Measurements from ENCODE around the gene MBP.

MBP gene
- 14.5 to 384 (median 209) reads per million in 18 experiments for total RNA-seq

DNA sequence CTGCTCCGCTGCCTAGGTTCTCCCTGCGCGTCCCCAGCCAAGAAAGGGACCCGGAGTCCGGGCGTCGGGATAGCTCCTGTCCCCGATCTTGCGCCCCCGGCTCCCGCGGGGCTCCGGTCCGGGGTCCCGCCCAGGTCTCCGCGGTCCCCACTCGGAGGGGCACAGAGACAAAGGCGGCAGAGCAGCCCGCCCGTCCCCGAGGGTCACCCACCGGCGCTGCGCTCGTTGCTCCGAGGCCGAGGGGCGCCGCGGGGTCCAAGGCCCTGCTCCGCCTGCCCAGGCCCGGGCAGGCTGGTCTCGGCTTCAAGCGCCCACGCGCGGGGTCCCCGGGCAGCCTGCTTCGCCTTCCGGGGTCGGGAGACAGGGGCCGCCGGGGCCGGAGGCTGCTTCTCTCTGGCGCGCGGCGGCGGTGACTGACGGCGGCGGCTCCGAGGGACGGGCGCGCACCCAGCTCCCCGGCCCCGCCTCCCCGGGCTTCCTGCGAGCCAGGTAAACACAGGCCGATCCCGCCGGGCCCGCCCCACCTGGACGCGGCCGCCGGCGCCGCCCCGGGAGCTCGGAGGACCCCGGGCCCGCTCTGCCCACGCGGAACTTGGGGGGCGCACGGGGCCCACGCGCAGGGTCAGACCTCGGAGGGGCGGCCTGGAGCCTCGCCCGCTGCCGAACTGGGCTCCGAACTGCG, at the start of gene MBP:
Gene MBP (minus strand): TSS at position 415 of the 682 bp plus-strand sequence. CDS start 27,522 bp downstream, outside the sequence.
- peak; percentile 28 to 59 for DNase-seq

DNA sequence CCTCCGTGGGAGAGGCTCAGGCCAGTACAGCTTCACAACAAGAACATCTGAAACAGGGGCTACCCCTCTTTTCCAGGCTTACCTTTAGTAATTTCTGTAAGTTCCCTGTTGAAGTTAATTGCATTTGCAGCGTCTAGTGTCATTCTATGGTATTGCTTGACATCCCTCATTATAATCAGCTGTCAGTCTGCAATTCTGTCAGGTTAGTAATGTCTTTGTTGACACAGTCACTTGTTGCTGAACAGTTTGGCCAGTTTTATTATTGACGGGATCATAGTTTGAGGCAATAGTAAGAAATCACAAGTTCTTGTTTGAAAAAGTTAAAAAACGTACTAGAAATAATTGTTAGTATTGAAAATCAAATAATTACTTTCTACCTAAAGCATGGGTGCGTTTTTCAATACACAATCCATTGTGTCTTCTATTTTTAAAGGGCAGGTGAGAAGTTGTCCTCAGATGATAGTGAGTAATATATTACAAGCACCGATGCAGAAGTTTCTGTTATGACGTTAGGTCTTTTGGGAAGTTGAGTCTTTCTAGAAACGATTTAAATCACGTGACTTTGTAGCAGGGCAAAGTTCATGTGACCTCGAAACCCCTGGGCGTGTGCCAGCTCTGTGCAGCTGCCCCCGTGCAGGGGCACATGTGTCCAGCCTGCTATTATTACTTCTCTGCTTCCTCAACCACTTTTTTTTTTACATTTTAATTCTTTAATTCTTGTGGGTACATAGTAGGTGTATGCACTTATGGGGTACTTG, 49.5 kb upstream of the MBP start:
- peak; percentile 42 to 43 for DNase-seq

DNA sequence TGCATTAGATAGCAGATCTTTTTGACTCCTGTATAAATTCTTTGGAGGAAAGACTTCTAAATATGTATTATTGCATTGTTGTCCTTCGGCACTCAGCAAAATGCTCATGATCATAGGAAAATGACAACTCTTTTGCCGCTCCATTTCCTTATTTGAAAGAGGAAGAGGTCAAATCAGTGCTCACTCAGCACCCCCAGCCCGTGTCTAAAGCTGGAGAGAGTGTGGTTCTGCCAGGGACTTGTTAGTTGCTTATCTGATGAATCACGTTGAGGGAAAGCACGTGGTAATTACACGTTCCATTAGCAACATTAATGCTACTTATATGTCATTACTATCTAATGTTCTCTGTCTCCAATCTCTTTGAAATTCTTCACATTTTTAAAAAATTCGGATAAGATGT, 46.0 kb upstream of the MBP start:
- DNase-seq: peak; percentile 85 to 90

GRCh38 chr18:77177009-77177408, 44.4 kb upstream of the MBP start:
- DNase-seq: peak in 1 of 2 donors; percentile 4

DNA sequence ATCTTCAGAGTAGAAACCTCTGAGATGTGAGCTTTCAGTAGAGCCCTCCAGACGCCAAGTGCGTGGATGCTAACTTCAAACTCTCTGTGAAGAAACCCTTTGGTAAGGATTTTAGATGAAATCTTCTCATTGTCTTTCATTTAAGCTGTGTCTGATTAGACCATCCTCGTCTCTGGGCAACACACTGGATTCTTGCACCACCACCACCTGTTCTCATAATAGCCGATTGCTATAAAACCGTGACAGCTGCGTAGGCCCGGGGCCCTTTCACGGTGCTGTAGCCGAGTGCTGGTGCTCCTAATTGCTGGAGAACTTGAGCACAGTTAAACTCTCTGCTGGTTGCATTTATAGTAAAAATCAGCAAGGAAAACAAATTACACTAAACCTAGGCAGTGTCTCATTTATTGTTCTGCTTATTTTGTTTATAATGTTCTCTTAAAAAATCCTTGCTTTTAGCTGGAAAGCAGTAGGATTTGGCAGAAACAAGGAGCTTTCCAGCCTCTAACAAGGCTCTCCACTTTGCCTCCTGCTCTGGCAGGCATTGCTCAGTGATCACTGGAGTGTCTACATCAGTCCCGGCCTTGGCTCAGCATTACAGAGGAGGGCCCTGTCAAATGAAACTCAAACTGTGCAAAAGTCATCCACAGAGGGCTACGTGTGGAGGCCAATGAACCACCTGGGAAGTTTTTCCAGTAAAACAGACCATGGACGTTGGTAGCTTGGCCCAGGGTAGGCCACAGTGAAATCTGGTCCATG, 40.9 kb upstream of the MBP start:
- DNase-seq: no peak

GRCh38 chr18:77170890-77171410, 38.4 kb upstream of the MBP start:
- DNase-seq: no peak

- no peak for DNase-seq
These were observed 36.3 kb upstream of the MBP start for GRCh38 chr18:77168811-77169311.

- no peak for DNase-seq
These were observed 34.7 kb upstream of the MBP start for GRCh38 chr18:77167251-77167650.

GRCh38 chr18:77166523-77166922, 33.9 kb upstream of the MBP start:
- no peak for DNase-seq

GRCh38 chr18:77165503-77166188, 33.1 kb upstream of the MBP start:
- DNase-seq: no peak

DNA sequence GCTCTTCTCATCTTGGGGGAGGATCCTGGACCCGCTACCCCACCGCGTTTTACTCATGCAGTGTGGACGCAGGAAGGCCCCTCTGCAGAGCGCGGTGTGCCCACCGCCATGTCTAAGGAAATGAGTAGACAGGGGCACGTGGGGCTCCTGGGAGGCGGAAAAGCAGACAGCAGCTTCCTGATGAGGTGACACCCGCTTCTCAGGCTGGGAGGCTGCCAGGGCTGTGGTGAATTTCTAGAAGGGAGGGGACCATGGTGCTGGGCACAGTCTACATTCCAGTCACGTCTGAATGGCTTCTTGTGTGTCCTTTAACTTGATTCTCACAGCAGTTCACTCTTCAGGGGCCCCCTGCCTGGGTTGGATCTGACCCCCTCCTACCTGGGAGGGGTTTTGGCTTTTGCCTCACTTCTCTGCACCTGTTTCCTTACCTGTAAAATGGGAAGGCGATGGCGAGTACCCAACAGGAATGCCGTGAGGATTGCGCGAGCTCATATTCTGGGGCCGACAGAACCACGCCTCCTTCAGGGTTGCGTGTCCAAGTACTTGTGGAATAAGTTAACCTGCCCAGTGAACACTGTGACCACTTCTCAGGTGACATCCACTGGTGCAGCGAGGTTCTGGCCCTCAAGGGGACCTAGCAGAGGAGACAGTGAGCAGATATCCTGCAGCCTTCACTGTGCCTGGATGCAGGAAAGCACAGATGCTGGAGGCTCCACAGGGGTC, 32.3 kb upstream of the MBP start:
- DNase-seq: no peak

DNA sequence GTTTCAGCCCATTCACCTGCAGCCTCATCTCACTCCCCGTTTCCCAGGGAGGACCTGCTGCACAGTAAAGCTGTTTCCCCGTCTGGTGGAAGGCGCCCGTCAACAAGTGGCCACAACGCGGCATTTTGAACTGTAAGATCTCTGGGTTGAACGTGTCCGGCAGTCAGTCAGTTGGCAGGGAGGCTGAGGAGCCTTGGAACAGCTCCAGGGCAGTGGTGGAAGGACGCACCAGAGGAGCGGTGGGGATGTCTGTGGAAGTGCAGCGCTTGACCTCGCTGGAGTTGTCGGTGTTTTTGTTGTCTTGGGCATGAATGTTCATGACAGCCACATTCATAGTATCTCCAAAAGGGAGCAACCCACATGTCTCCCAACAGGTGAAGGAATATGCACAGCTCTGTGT, 31.4 kb upstream of the MBP start:
- DNase-seq: no peak

DNA sequence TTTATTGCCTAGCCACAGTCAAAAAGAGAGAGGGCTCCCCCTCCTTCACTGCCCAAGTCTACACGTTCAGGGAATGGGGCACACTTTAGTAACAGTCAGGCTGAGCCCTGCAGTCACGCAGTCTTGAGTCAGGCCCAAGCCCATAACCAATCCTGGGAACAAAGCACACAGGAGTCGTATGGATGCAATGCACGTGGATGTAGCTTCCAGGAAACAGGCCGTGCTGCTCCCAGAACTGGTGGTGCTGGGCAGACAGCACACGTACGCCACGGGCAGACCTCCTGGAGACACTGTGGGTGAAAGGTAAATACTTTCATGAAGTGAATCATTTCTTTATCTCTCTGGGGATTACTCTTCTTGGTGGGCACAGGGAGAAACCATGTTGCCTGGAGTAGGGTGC, 30.0 kb upstream of the MBP start:
- DNase-seq: no peak

- no peak for DNase-seq
These were observed 29.4 kb upstream of the MBP start for GRCh38 chr18:77161961-77162360.

DNA sequence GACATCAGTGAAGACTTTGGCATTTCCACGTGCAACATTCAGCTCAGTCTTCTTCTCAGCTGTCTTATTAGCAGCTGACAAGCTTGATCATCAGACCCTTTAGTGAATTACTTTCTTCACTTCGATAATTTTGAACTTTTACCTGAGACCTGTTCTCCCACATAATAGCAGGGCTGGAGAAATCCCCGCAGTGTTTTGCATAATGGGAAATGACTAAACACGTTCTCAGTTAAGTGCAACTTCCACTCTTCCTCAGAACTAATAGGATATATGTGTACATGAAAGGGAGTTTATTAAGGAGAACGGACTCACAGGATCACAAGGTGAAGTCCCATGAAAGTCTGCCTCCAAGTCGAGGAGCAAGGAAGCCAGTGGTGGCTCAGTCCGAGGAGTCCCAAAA, 28.8 kb upstream of the MBP start:
- DNase-seq: peak; percentile 12 to 20

DNA sequence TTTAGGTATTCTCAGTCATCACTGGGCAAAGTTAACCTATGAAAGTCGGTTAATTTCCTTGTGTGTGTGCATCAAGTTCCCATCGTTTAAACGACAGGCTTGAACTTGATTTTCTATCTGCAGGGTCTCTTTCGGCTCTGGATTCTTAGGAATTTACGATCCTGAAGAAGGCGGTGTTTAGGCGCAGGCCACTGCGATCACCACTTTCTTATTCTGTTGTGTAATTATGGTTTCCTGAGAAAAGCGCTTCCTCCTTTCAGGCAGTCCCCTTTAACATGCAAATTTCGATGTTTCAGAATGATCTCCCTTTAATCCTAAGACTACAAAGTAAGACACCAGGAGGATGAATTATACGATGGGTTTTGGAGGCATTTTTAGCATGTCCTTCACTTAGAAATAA, 27.9 kb upstream of the MBP start:
- DNase-seq: peak; percentile 59 to 69

DNA sequence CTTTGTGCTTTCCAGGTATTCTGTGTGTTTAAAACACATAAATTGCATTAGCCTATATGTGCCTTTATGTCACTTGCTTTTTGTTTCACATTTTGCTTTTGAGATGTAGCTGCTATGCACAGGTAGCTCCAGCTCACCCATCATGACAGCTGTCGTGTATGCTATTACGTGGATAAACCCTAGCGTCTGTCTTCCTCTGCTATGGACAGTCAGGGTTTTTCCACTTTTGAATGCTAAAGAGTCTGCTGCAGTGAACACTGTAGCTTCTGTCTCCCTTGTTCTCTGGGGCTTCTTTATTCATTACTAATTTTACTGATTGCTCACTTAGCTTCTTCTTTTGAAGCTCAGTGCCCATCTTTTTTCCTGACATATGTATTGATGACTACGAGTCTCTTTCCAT, 24.7 kb upstream of the MBP start:
- no peak for DNase-seq

- no peak for DNase-seq
These were observed 22.4 kb upstream of the MBP start for GRCh38 chr18:77155031-77155430.

- DNase-seq: no peak
These were observed 20.8 kb upstream of the MBP start for GRCh38 chr18:77153404-77153803.

GRCh38 chr18:77151772-77152520, 19.4 kb upstream of the MBP start:
- DNase-seq: no peak

All from inflammatory macrophage (primary cell).